Measurements from ENCODE around the gene DALRD3.

- no peak for TF ChIP-seq POLR2A (IDR thresholded peaks at IDR 0.05; ENCODE audit: extremely low read depth, insufficient read length)
- TF ChIP-seq CTCF (IDR thresholded peaks at IDR 0.05; ENCODE audit: low read depth, low read length), result no peak
Measured at GRCh38 chr3:48980295-48980694, 38.1 kb downstream of the DALRD3 start.

Measured in NB4 (cell line).